Tibial nerve (tissue), 4 donors: Measurements from ENCODE around the gene ANO8. TPM values are rescaled to one million over a fixed set of nuclear protein-coding genes. Genes with fewer than 3 reads are reported as not detected.

Experiments used
- DNase-seq, 2 donors: peaks; one replicate each; pipeline ENCODE4 v3.0.0-alpha.2; 2019; ENCODE audit warnings: low spot score in 2 of 2
- H3K27ac ChIP-seq, 4 donors: fragments of 200-600 bp; sonication (generic) in 3 of 4; one replicate each; pipeline ENCODE4 v1.5.1; 2017 to 2019; ENCODE audit warnings: mild to moderate bottlenecking in 1 of 4
- H3K27me3 ChIP-seq, 2 donors: fragments of 200-600 bp; sonication (generic) in 1 of 2; one replicate each; pipeline versions ENCODE4 v1.5.1 to v1.6.0; 2017 to 2019
- H3K36me3 ChIP-seq, 3 donors: fragments of 200-600 bp; sonication (generic); one replicate each; pipeline ENCODE4 v1.5.1; 2018 to 2019
- H3K4me1 ChIP-seq, 4 donors: fragments of 200-600 bp; sonication (generic) in 3 of 4; one replicate each; pipeline ENCODE4 v1.5.1; 2017 to 2019
- H3K4me3 ChIP-seq, 4 donors: fragments of 200-600 bp; sonication (generic) in 3 of 4; one replicate each; pipeline ENCODE4 v1.5.1; 2017 to 2019; ENCODE audit warnings: mild to moderate bottlenecking in 1 of 4, moderate library complexity in 1 of 4
- H3K9me3 ChIP-seq, 4 donors: fragments of 200-600 bp; sonication (generic) in 3 of 4; one replicate each; pipeline ENCODE4 v1.5.1; 2017 to 2019
- CTCF ChIP-seq, 5 experiments: fragments of 200-600 bp in 3 of 5; fragments of 450-650 bp in 2 of 5; sonication (generic) in 3 of 5; IDR thresholded peaks; one replicate each; pipeline ENCODE4 v1.5.1; 2016 to 2019; ENCODE audit warnings: antibody characterized with exemption in 5 of 5, mild to moderate bottlenecking in 3 of 5, moderate library complexity in 2 of 5
- EP300 ChIP-seq, 2 donors: sonication (generic); formaldehyde crosslinking; IDR thresholded peaks; one replicate each; pipeline ENCODE4 v1.6.1; 2017; ENCODE audit warnings: antibody characterized with exemption in 2 of 2, mild to moderate bottlenecking in 1 of 2
- POLR2A ChIP-seq, 2 donors: fragments of 450-650 bp; IDR thresholded peaks; one replicate each; pipeline ENCODE4 v1.6.1; 2017; ENCODE audit warnings: antibody characterized with exemption in 2 of 2, mild to moderate bottlenecking in 2 of 2, moderate library complexity in 2 of 2
- WGBS, 2 donors: methylation state at CpG; one replicate each; pipeline ENCODE4 v1.1.5; 2018; 5-methylcytosine and 5-hydroxymethylcytosine counted together
- total RNA-seq, 4 donors: library from RNA; depleted of rRNA; stranded (reverse); fragments of >200 nt; gene quantifications; one replicate each; pipeline ENCODE4 v1.1.0, GENCODE V29; 2016

ANO8 gene
- total RNA-seq, 4 donors from 2014 or later = 10.7 to 23.1 (median 13.3) TPM

GRCh38 chr19:17333611-17334413 lies 843 bp downstream of the ANO8 start:
- peaks cover 0 to 34% (median 0%) of the 10 kb centered on the region in 3 donors for H3K36me3 ChIP-seq
- no peaks in the 10 kb centered on the region for H3K27me3 ChIP-seq
- peak overlapping the region; percentile 64 to 82 (median 70) for H3K4me3 ChIP-seq
- TF ChIP-seq EP300 (IDR thresholded peaks at IDR 0.05) (no peak), POLR2A (IDR thresholded peaks at IDR 0.05) (no peak), CTCF (IDR thresholded peaks at IDR 0.05) (no peak)
- 15 to 34% methylated on average over 37 to 39 of the region's 52 CpGs for WGBS, 2 donors
- peaks cover 0 to 57% (median 27%) of the 10 kb centered on the region in 4 donors for H3K4me1 ChIP-seq
- H3K9me3 ChIP-seq = no peaks in the 10 kb centered on the region
- no peak for DNase-seq
- peak overlapping the region; percentile 53 to 86 (median 80) for H3K27ac ChIP-seq

GRCh38 chr19:17332677-17333581 lies 1.7 kb downstream of the ANO8 start:
- Histone ChIP-seq H3K9me3 (no peaks in the 10 kb centered on the region), H3K4me1 (peaks cover 0 to 56% (median 25%) of the 10 kb centered on the region in 4 donors), H3K27me3 (no peaks in the 10 kb centered on the region), H3K36me3 (peaks cover 0 to 33% (median 0%) of the 10 kb centered on the region in 3 donors), H3K4me3 (no peak overlapping the region), H3K27ac (no peak overlapping the region)
- TF ChIP-seq EP300 (IDR thresholded peaks at IDR 0.05) (no peak), CTCF (IDR thresholded peaks at IDR 0.05) (no peak), POLR2A (IDR thresholded peaks at IDR 0.05) (no peak)
- WGBS, 2 donors = 94 to 96% methylated on average over 41 to 45 of the region's 45 CpGs
- no peak for DNase-seq

GRCh38 chr19:17332360-17332676 lies 2.3 kb downstream of the ANO8 start:
- Histone ChIP-seq H3K4me3 (no peak overlapping the region), H3K27me3 (no peaks in the 10 kb centered on the region), H3K9me3 (no peaks in the 10 kb centered on the region), H3K4me1 (peaks cover 0 to 58% (median 22%) of the 10 kb centered on the region in 4 donors), H3K36me3 (peaks cover 0 to 39% (median 0%) of the 10 kb centered on the region in 3 donors), H3K27ac (no peak overlapping the region)
- DNase-seq = no peak
- WGBS, 2 donors = 90% methylated on average over 8 of the region's 8 CpGs
- no peak for TF ChIP-seq CTCF (IDR thresholded peaks at IDR 0.05)
- no peak for TF ChIP-seq EP300 (IDR thresholded peaks at IDR 0.05)
- TF ChIP-seq POLR2A (IDR thresholded peaks at IDR 0.05) = no peak

GRCh38 chr19:17331045-17331558 lies 3.6 kb downstream of the ANO8 start:
- TF ChIP-seq EP300 (IDR thresholded peaks at IDR 0.05) = no peak
- no peak for TF ChIP-seq CTCF (IDR thresholded peaks at IDR 0.05)
- no peak for TF ChIP-seq POLR2A (IDR thresholded peaks at IDR 0.05)
- Histone ChIP-seq H3K36me3 (peaks cover 0 to 49% (median 0%) of the 10 kb centered on the region in 3 donors), H3K4me1 (peaks cover 0 to 67% (median 22%) of the 10 kb centered on the region in 4 donors), H3K4me3 (no peak overlapping the region), H3K27ac (no peak overlapping the region), H3K9me3 (no peaks in the 10 kb centered on the region), H3K27me3 (no peaks in the 10 kb centered on the region)
- 85 to 86% methylated on average over 13 of the region's 13 CpGs for WGBS, 2 donors
- no peak for DNase-seq
